Stimulated activated CD8-positive, alpha-beta memory T cell treated with anti-CD3 and anti-CD28 coated beads, Interleukin-12 subunit alpha, Interleukin-12 subunit beta, amount 100 ng/mL, for 24 hours (primary cell): ENCODE measurements around the gene ZEB2.

Experiments
- DNase-seq: peaks from one replicate; pipeline ENCODE4 v3.0.0-alpha.2; 2020; ENCODE audit errors: extremely low read depth

ZEB2 gene

GRCh38 chr2:144357623-144358373 lies 162.1 kb downstream of the ZEB2 start:
- no peak for DNase-seq

GRCh38 chr2:144356402-144356801 lies 163.5 kb downstream of the ZEB2 start:
- DNase-seq, result no peak

GRCh38 chr2:144354953-144355352 lies 165.0 kb downstream of the ZEB2 start:
- no peak for DNase-seq

- DNase-seq, result no peak
Observed at GRCh38 chr2:144351687-144352086, 168.2 kb downstream of the ZEB2 start.

- no peak for DNase-seq
Observed at GRCh38 chr2:144350151-144350802, 169.6 kb downstream of the ZEB2 start.

GRCh38 chr2:144349674-144350073 lies 170.2 kb downstream of the ZEB2 start:
- DNase-seq, result no peak

GRCh38 chr2:144348846-144349245 lies 171.1 kb downstream of the ZEB2 start:
- no peak for DNase-seq

- no peak for DNase-seq
Observed at GRCh38 chr2:144346229-144346628, 173.7 kb downstream of the ZEB2 start.

GRCh38 chr2:144343145-144343544 lies 176.8 kb downstream of the ZEB2 start:
- no peak for DNase-seq

GRCh38 chr2:144341538-144341937 lies 178.4 kb downstream of the ZEB2 start:
- no peak for DNase-seq

- no peak for DNase-seq
Observed at GRCh38 chr2:144339048-144339447, 180.9 kb downstream of the ZEB2 start.

- no peak for DNase-seq
Observed at GRCh38 chr2:144334551-144334950, 185.4 kb downstream of the ZEB2 start.
